Measurements from ENCODE around the gene REM2. TPM values are rescaled to one million over a fixed set of nuclear protein-coding genes. Genes with fewer than 3 reads are reported as not detected.

REM2 gene
- total RNA-seq, 1 experiment from 2014 or later = not detected

DNA sequence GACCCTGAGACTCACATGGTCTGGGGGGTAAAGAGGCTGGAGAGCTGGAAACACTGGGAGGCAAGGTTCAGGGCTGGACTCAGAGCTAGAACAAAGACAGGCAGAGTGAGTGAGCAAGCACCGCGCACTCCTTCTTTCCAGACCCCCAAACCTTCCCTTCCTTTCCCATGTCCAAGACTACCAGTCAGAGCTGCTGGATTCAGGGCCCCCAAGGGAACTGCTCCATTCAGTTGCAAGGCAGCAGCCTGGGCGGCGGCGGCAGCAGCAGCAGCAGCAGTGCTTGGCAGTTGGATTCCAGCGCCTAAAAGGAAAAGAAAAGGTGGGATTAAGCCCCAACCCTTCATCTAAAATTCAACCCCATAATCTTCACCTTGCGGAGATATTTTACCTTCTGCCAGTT lies 18.8 kb downstream of the REM2 start:
- Histone ChIP-seq H3K4me1 (ENCODE audit: insufficient read depth, low read length, poor library complexity, severe bottlenecking) (no peaks in the 10 kb centered on the region), H3K27ac (ENCODE audit: low read depth, low read length, poor library complexity, severe bottlenecking) (no peak overlapping the region), H3K27me3 (replicated peaks; ENCODE audit: insufficient read depth, low read depth, low read length, poor library complexity) (no peaks in the 10 kb centered on the region), H3K36me3 (ENCODE audit: insufficient read depth, low read length, poor library complexity, severe bottlenecking) (peaks cover 72% of the 10 kb centered on the region), H3K9me3 (ENCODE audit: low read depth, low read length, poor library complexity, severe bottlenecking) (no peaks in the 10 kb centered on the region), H3K4me3 (ENCODE audit: low read depth, low read length, poor library complexity, severe bottlenecking) (no peak overlapping the region)
- ChIA-PET CTCF (interaction anchor here (0.9 to 1.1 kb wide), 3 partner anchors 35 to 332 kb away, joined by 3 to 5 read pairs (median 3); no protein-coding TSS in a partner anchor), POLR2A (ENCODE audit: low non-redundant PET) (no interaction called here)
- intact Hi-C loops (cut with micrococcal nuclease; ENCODE audit: unreplicated experiment) = loop anchor here (5.0 kb wide), 1 partner anchor 79 kb away; no protein-coding TSS in a partner anchor
- BruUV-seq (replicated peaks) = no TSS peak
- no peak for TF ChIP-seq EZH2 (IDR thresholded peaks at IDR 0.05; ENCODE audit: borderline replicate concordance, low read depth, low read length, poor library complexity, severe bottlenecking)
- TF ChIP-seq, protein P1, sequence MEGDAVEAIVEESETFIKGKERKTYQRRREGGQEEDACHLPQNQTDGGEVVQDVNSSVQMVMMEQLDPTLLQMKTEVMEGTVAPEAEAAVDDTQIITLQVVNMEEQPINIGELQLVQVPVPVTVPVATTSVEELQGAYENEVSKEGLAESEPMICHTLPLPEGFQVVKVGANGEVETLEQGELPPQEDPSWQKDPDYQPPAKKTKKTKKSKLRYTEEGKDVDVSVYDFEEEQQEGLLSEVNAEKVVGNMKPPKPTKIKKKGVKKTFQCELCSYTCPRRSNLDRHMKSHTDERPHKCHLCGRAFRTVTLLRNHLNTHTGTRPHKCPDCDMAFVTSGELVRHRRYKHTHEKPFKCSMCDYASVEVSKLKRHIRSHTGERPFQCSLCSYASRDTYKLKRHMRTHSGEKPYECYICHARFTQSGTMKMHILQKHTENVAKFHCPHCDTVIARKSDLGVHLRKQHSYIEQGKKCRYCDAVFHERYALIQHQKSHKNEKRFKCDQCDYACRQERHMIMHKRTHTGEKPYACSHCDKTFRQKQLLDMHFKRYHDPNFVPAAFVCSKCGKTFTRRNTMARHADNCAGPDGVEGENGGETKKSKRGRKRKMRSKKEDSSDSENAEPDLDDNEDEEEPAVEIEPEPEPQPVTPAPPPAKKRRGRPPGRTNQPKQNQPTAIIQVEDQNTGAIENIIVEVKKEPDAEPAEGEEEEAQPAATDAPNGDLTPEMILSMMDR (conservative IDR thresholded peaks at IDR 0.05; ENCODE audit: low read depth, low read length) = no peak
- DNase-seq (ENCODE audit: low spot score) = no peak

DNA sequence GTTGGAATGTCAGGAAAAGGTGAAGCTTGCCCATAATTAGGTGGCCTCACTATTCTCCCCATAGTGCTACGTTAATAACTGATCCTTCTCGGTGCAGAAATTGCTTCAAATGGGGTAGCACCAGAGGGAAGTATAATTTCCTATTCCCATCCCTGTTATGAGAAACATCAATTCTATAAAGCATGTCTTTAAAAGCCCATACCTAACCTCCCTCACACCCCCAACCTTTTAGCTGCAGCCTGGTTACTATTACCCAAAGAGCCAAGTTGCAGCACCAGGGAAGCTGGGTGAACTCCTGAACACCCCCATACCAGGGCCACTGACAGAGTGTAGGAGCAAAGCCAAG lies 20.7 kb downstream of the REM2 start:
- DNase-seq (ENCODE audit: low spot score) = no peak
- ChIA-PET POLR2A (ENCODE audit: low non-redundant PET) (no interaction called here), CTCF (interaction anchor here (0.6 kb wide), 1 partner anchor 548 kb away, joined by 3 read pairs; no protein-coding TSS in a partner anchor)
- Histone ChIP-seq H3K4me1 (ENCODE audit: insufficient read depth, low read length, poor library complexity, severe bottlenecking) (no peaks in the 10 kb centered on the region), H3K36me3 (ENCODE audit: insufficient read depth, low read length, poor library complexity, severe bottlenecking) (peaks cover 91% of the 10 kb centered on the region), H3K27me3 (replicated peaks; ENCODE audit: insufficient read depth, low read depth, low read length, poor library complexity) (no peaks in the 10 kb centered on the region), H3K9me3 (ENCODE audit: low read depth, low read length, poor library complexity, severe bottlenecking) (no peaks in the 10 kb centered on the region), H3K4me3 (ENCODE audit: low read depth, low read length, poor library complexity, severe bottlenecking) (no peak overlapping the region), H3K27ac (ENCODE audit: low read depth, low read length, poor library complexity, severe bottlenecking) (no peak overlapping the region)
- intact Hi-C loops (cut with micrococcal nuclease; ENCODE audit: unreplicated experiment) = loop anchor here (5.0 kb wide), 1 partner anchor 81 kb away; no protein-coding TSS in a partner anchor
- BruUV-seq (replicated peaks) = no TSS peak
- no peak for TF ChIP-seq EZH2 (IDR thresholded peaks at IDR 0.05; ENCODE audit: borderline replicate concordance, low read depth, low read length, poor library complexity, severe bottlenecking)
- TF ChIP-seq, protein P1 (conservative IDR thresholded peaks at IDR 0.05; ENCODE audit: low read depth, low read length) = no peak

DNA sequence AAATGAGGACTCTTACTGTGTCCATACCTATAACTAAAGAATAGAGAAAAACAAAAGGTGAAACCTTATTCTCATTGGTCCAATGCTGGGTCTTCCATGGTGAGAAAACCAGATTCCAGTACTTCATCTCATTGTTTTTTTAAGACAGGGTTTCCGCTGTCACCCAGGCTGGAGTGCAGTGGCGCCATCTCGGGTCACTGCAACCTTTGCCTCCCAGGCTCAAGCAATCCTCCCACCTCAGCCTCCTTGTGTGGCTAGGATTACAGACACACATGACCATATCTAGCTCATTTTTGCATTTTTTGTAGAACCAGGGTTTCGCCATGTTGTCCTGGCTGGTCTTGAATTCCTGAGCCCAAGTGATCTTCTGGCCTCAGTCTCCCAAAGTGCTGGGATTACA lies 22.6 kb downstream of the REM2 start:
- CTCF ChIA-PET = no interaction called here
- H3K27me3 ChIP-seq (replicated peaks; ENCODE audit: insufficient read depth, low read depth, low read length, poor library complexity) = no peaks in the 10 kb centered on the region
- H3K9me3 ChIP-seq (ENCODE audit: low read depth, low read length, poor library complexity, severe bottlenecking) = no peaks in the 10 kb centered on the region
- H3K4me3 ChIP-seq (ENCODE audit: low read depth, low read length, poor library complexity, severe bottlenecking) = no peak overlapping the region
- DNase-seq (ENCODE audit: low spot score) = no peak
- peaks cover 92% of the 10 kb centered on the region for H3K36me3 ChIP-seq (ENCODE audit: insufficient read depth, low read length, poor library complexity, severe bottlenecking)
- no peak overlapping the region for H3K27ac ChIP-seq (ENCODE audit: low read depth, low read length, poor library complexity, severe bottlenecking)
- no TSS peak for BruUV-seq (replicated peaks)
- H3K4me1 ChIP-seq (ENCODE audit: insufficient read depth, low read length, poor library complexity, severe bottlenecking) = no peaks in the 10 kb centered on the region
- TF ChIP-seq, protein P1 (conservative IDR thresholded peaks at IDR 0.05; ENCODE audit: low read depth, low read length) = no peak
- TF ChIP-seq EZH2 (IDR thresholded peaks at IDR 0.05; ENCODE audit: borderline replicate concordance, low read depth, low read length, poor library complexity, severe bottlenecking) = no peak
- intact Hi-C loops (cut with micrococcal nuclease; ENCODE audit: unreplicated experiment) = no loop called here
- POLR2A ChIA-PET (ENCODE audit: low non-redundant PET) = no interaction called here
